ENCODE measurements around the gene CEBPZOS. TPM values are rescaled to one million over a fixed set of nuclear protein-coding genes. Genes with fewer than 3 reads are reported as not detected.

The CEBPZOS gene
- total and polyA plus RNA-seq, 2 of the 4 experiments (the other 2 are of a cell fraction): 16.8 to 31.5 TPM

DNA sequence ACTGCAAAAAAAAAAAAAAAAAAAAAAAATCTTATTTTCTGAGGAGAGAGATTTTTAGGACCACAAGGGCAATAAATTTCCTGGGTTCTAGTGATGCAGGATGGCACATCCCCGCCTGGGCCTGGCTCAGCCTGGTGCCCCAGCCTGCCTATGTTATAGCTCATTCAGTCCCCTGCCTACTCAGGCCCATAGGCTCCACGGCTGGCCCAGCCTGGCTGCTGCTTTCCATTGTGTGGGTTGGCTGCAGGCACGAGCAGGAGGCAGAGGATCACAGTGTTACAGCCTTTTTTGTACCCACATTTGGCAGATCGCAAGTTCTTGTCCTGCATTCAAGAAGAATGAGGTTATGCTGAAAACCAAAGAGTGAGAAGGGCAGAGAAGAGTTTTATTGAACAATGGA lies 5.0 kb upstream of the CEBPZOS start:
- Histone ChIP-seq H4K8ac (ENCODE audit: low read depth in 2 of 2, low read length in 2 of 2) (no peak overlapping the region), H3K4me3 (ENCODE audit: insufficient read depth, low read depth, low read length) (no peak overlapping the region), H2BK120ac (ENCODE audit: low read depth, low read length) (no peak overlapping the region), H3K79me1 (ENCODE audit: low read depth in 1 of 2, low read length in 2 of 2) (peaks cover 0 to 5% of the 10 kb centered on the region in 2 experiments; a peak in 1 of 4 replicates), H4K91ac (ENCODE audit: insufficient read depth, low read depth, low read length) (no peak overlapping the region), H3K56ac (ENCODE audit: extremely low read depth, insufficient read depth, low read length) (no peak overlapping the region), H3K4me2 (ENCODE audit: low read depth, low read length) (no peak overlapping the region), H3K36me3 (ENCODE audit: control insufficient read depth, insufficient read depth, low read length) (no peaks in the 10 kb centered on the region), H3K23ac (ENCODE audit: low read depth, low read length) (no peak overlapping the region), H3K27me3 (ENCODE audit: control insufficient read depth, insufficient read depth, low read length) (no peaks in the 10 kb centered on the region; the same call in none of the 2 replicates), H2BK5ac (ENCODE audit: low read depth, low read length, poor library complexity, severe bottlenecking) (no peak overlapping the region), H3K4me1 (ENCODE audit: control insufficient read depth, insufficient read depth, low read length) (peaks cover 2% of the 10 kb centered on the region), H2AFZ (replicated peaks; ENCODE audit: low read length, poor library complexity) (no peak overlapping the region), H3K18ac (ENCODE audit: low read depth, low read length) (no peak overlapping the region), H2BK15ac (ENCODE audit: low read depth, low read length) (no peak overlapping the region), H3K9me3 (ENCODE audit: control insufficient read depth, insufficient read depth, low read length) (no peaks in the 10 kb centered on the region), H3K9ac (ENCODE audit: low read depth, low read length) (no peak overlapping the region), H2AK5ac (ENCODE audit: low read depth, low read length) (no peak overlapping the region), H3K14ac (replicated peaks; ENCODE audit: low read depth, low read length) (no peak overlapping the region), H2AK9ac (replicated peaks; ENCODE audit: low read depth, low read length, poor library complexity) (no peak overlapping the region), H4K20me1 (ENCODE audit: insufficient read depth, low read length) (no peaks in the 10 kb centered on the region), H3K9me1 (ENCODE audit: insufficient read depth, low read length) (peaks cover 6% of the 10 kb centered on the region; the same call in 1 of the 2 replicates), H3K27ac (ENCODE audit: insufficient read depth, low read length) (no peak overlapping the region), H2BK20ac (ENCODE audit: low read depth, low read length) (no peak overlapping the region), H3K4ac (ENCODE audit: low read depth, low read length) (no peak overlapping the region), H4K5ac (ENCODE audit: low read depth, low read length) (no peak overlapping the region)
- DNase-seq: no peak
- dilution Hi-C loops (cut with HindIII; ENCODE audit: low sequenced_read_pairs, unreplicated experiment): no loop called here
- WGBS, 2 experiments (ENCODE audit: extremely low coverage in 2 of 2, insufficient read length in 1 of 2): 100% methylated on average over 2 of the region's 4 CpGs; no CpG with 5 or more reads in 1 of the 2 experiments
- ChIA-PET CTCF (no interaction called here), POLR2A (ENCODE audit: unreplicated experiment) (no interaction called here)
- in situ Hi-C loops (cut with MboI; ENCODE audit: low sequenced_read_pairs): no loop called here
- BruUV-seq (replicated peaks): no TSS peak
- ATAC-seq (ENCODE audit: low read depth): no peak
- intact Hi-C loops (cut with micrococcal nuclease): no loop called here
- no peak for TF ChIP-seq POLR2A (IDR thresholded peaks at IDR 0.05; ENCODE audit: low read depth, low read length)
